Ureter (tissue), 1 donor: ENCODE measurements around the gene MYO19. TPM values are rescaled to one million over a fixed set of nuclear protein-coding genes. Genes with fewer than 3 reads are reported as not detected.
"Not testable (repeated sequence)": the region's sequence is repeated elsewhere in the genome, so short reads cannot be mapped to it uniquely, and the experiment has no call there.

Source experiments
- DNase-seq: peaks from one replicate; pipeline ENCODE4 v3.0.0-alpha.2; 2020; ENCODE audit warnings: low spot score
- total RNA-seq: library from RNA; stranded (reverse); gene quantifications from one replicate; pipeline ENCODE4 v1.2.4, GENCODE V29; 2023
- donor health status: DM: yes; HTN: yes; CAD: no.

MYO19 gene
- total RNA-seq, 1 donor from 2014 or later: 93.7 TPM

GRCh38 chr17:36529121-36529520 lies 5.5 kb downstream of the MYO19 start:
- no peak for DNase-seq

- no peak for DNase-seq
Observed at GRCh38 chr17:36527621-36528250, 6.9 kb downstream of the MYO19 start.

GRCh38 chr17:36525888-36526287 lies 8.8 kb downstream of the MYO19 start:
- DNase-seq: no peak

GRCh38 chr17:36525113-36525512 lies 9.6 kb downstream of the MYO19 start:
- no peak for DNase-seq

GRCh38 chr17:36524428-36524876 lies 10.2 kb downstream of the MYO19 start:
- no peak for DNase-seq

GRCh38 chr17:36523113-36523512 lies 11.6 kb downstream of the MYO19 start:
- DNase-seq: no peak

GRCh38 chr17:36515837-36516236 lies 18.8 kb downstream of the MYO19 start:
- no peak for DNase-seq

- no peak for DNase-seq
Observed at GRCh38 chr17:36514856-36515255, 19.8 kb downstream of the MYO19 start.

- DNase-seq: no peak
Observed at GRCh38 chr17:36512641-36513040, 22.0 kb downstream of the MYO19 start.

- no peak for DNase-seq
Observed at GRCh38 chr17:36511216-36511615, 23.5 kb downstream of the MYO19 start.

- no peak for DNase-seq
Observed at GRCh38 chr17:36510636-36511035, 24.0 kb downstream of the MYO19 start.

GRCh38 chr17:36509272-36509985 lies 25.2 kb downstream of the MYO19 start:
- no peak for DNase-seq

GRCh38 chr17:36508439-36508838 lies 26.2 kb downstream of the MYO19 start:
- not testable (repeated sequence) for DNase-seq

- no peak for DNase-seq
Observed at GRCh38 chr17:36507266-36507665, 27.4 kb downstream of the MYO19 start.

GRCh38 chr17:36506831-36507230 lies 27.8 kb downstream of the MYO19 start:
- no peak for DNase-seq

- DNase-seq: no peak
Observed at GRCh38 chr17:36506249-36506826, 28.3 kb downstream of the MYO19 start.

- DNase-seq: no peak
Observed at GRCh38 chr17:36505171-36505570, 29.5 kb downstream of the MYO19 start.

- DNase-seq: no peak
Observed at GRCh38 chr17:36504156-36504545, 30.5 kb downstream of the MYO19 start.

GRCh38 chr17:36503456-36504155 lies 31.1 kb downstream of the MYO19 start:
- no peak for DNase-seq

GRCh38 chr17:36501963-36502362 lies 32.7 kb downstream of the MYO19 start:
- no peak for DNase-seq

GRCh38 chr17:36501351-36501750 lies 33.3 kb downstream of the MYO19 start:
- no peak for DNase-seq

- DNase-seq: no peak
Observed at GRCh38 chr17:36500745-36501225, 33.9 kb downstream of the MYO19 start.
